SU-DHL-6 (cell line): Measurements from ENCODE around the gene BLTP2.

Source experiments
- H2AFZ ChIP-seq: fragments of 200-600 bp; sonication (generic); 2 replicates; pipeline ENCODE4 v1.6.1; 2014; ENCODE audit warnings: low read depth, mild to moderate bottlenecking, moderate library complexity, mixed read lengths, antibody characterized with exemption, low read length; ENCODE audit not compliant: severe bottlenecking
- H3F3A ChIP-seq: fragments of 200-600 bp; shearing (Covaris generic); 2 replicates; pipeline ENCODE4 v1.6.0; 2016; ENCODE audit warnings: antibody characterized with exemption, mild to moderate bottlenecking; ENCODE audit not compliant: insufficient read depth
- H3K27ac ChIP-seq: fragments of 200-600 bp; sonication (generic); 2 replicates; pipeline ENCODE4 v1.5.1; 2016; ENCODE audit warnings: low read depth, mild to moderate bottlenecking, low read length, moderate library complexity, mixed read lengths
- H3K27me3 ChIP-seq: fragments of 200-600 bp; sonication (generic), shearing (Covaris generic); 2 replicates; pipeline ENCODE4 v1.6.0; 2014; ENCODE audit warnings: mild to moderate bottlenecking, low read length
- H3K36me3 ChIP-seq: fragments of 200-600 bp; sonication (generic); 2 replicates; pipeline ENCODE4 v1.6.1; 2014; ENCODE audit warnings: mild to moderate bottlenecking, low read length, mixed read lengths
- H3K4me2 ChIP-seq: fragments of 300-600, 200-600 bp; shearing (Covaris generic), sonication (generic); 2 replicates; pipeline ENCODE4 v1.6.0; 2014; ENCODE audit warnings: low read length, low read depth, mild to moderate bottlenecking; ENCODE audit not compliant: poor library complexity, severe bottlenecking
- H3K4me3 ChIP-seq: fragments of 200-600 bp; sonication (generic); 2 replicates; pipeline ENCODE4 v1.5.1; 2014; ENCODE audit warnings: antibody characterized with exemption, low read length, mild to moderate bottlenecking, mixed read lengths; ENCODE audit not compliant: insufficient read depth, poor library complexity, severe bottlenecking
- H3K79me2 ChIP-seq: fragments of 200-600 bp; sonication (generic); 2 replicates; pipeline ENCODE4 v1.6.1; 2014; ENCODE audit warnings: mild to moderate bottlenecking, low read length, moderate library complexity; ENCODE audit not compliant: insufficient read depth
- H3K9ac ChIP-seq: fragments of 200-600 bp; sonication (generic); 2 replicates; pipeline ENCODE4 v1.7.0; 2014; ENCODE audit warnings: mild to moderate bottlenecking, low read length
- H3K9me2 ChIP-seq: fragments of 200-600 bp; sonication (generic); replicated peaks from 2 replicates; pipeline ENCODE4 v1.6.1; 2014; ENCODE audit warnings: low read length; ENCODE audit not compliant: insufficient read depth
- H3K9me3 ChIP-seq: fragments of 200-600 bp; sonication (generic); 2 replicates; pipeline ENCODE4 v1.6.1; 2014; ENCODE audit warnings: low read length, mixed read lengths; ENCODE audit not compliant: insufficient read depth
- H4K20me1 ChIP-seq: fragments of 200-600 bp; sonication (generic); 2 replicates; pipeline ENCODE4 v1.6.1; 2014; ENCODE audit warnings: low read depth, mild to moderate bottlenecking, antibody characterized with exemption, low read length, moderate library complexity, mixed read lengths
- CTCF ChIP-seq: fragments of 200-600 bp; sonication (generic); IDR thresholded peaks from one replicate; pipeline ENCODE4 v1.5.1; 2017; ENCODE audit warnings: antibody characterized with exemption, mild to moderate bottlenecking, low read length, moderate library complexity; ENCODE audit not compliant: insufficient read depth, poor library complexity, severe bottlenecking
- EZH2phosphoT487 ChIP-seq: fragments of 200-600 bp; sonication (generic), shearing (Covaris generic); conservative IDR thresholded peaks from 2 replicates; pipeline ENCODE4 v1.6.1; 2018; ENCODE audit warnings: mild to moderate bottlenecking, antibody characterized with exemption, low read length, moderate library complexity, mixed read lengths

The BLTP2 gene

GRCh38 chr17:28669918-28670317, 25.0 kb upstream of the BLTP2 start:
- peaks cover 41% of the 10 kb centered on the region for H3K79me2 ChIP-seq
- H3K4me3 ChIP-seq, result no peak overlapping the region
- no peak overlapping the region for H3K4me2 ChIP-seq
- no peak overlapping the region for H3K27ac ChIP-seq
- H3K9me3 ChIP-seq, result no peaks in the 10 kb centered on the region
- H3K9me2 ChIP-seq, result no peaks in the 10 kb centered on the region
- TF ChIP-seq EZH2phosphoT487 (no peak), CTCF (no peak)
- H3F3A ChIP-seq, result no peaks in the 10 kb centered on the region
- peaks cover 12% of the 10 kb centered on the region; the same call in 1 of the 2 replicates for H3K36me3 ChIP-seq
- no peaks in the 10 kb centered on the region for H4K20me1 ChIP-seq
- no peak overlapping the region for H2AFZ ChIP-seq
- H3K9ac ChIP-seq, result no peak overlapping the region
- H3K27me3 ChIP-seq, result no peaks in the 10 kb centered on the region

- H3K4me2 ChIP-seq, result no peak overlapping the region
- H3K9me2 ChIP-seq, result no peaks in the 10 kb centered on the region
- no peaks in the 10 kb centered on the region for H3K27me3 ChIP-seq
- peaks cover 61% of the 10 kb centered on the region for H3K79me2 ChIP-seq
- H3K27ac ChIP-seq, result no peak overlapping the region
- H4K20me1 ChIP-seq, result no peaks in the 10 kb centered on the region
- no peaks in the 10 kb centered on the region for H3F3A ChIP-seq
- no peak overlapping the region for H2AFZ ChIP-seq
- H3K4me3 ChIP-seq, result no peak overlapping the region
- TF ChIP-seq CTCF (no peak), EZH2phosphoT487 (no peak)
- H3K36me3 ChIP-seq, result peaks cover 8% of the 10 kb centered on the region; the same call in 1 of the 2 replicates
- no peak overlapping the region for H3K9ac ChIP-seq
- no peaks in the 10 kb centered on the region for H3K9me3 ChIP-seq
Measured at GRCh38 chr17:28667870-28668269, 22.9 kb upstream of the BLTP2 start.

- Histone ChIP-seq H3K4me3 (no peak overlapping the region), H3K27me3 (no peaks in the 10 kb centered on the region), H3K9ac (no peak overlapping the region), H3K79me2 (peaks cover 78% of the 10 kb centered on the region), H3F3A (no peaks in the 10 kb centered on the region), H3K9me2 (no peaks in the 10 kb centered on the region), H3K36me3 (no peaks in the 10 kb centered on the region; the same call in 1 of the 2 replicates), H3K27ac (no peak overlapping the region), H4K20me1 (no peaks in the 10 kb centered on the region), H3K4me2 (no peak overlapping the region), H3K9me3 (no peaks in the 10 kb centered on the region), H2AFZ (no peak overlapping the region)
- no peak for TF ChIP-seq CTCF
- TF ChIP-seq EZH2phosphoT487, result no peak
Measured at GRCh38 chr17:28665994-28666393, 21.0 kb upstream of the BLTP2 start.
